Small intestine (tissue), 7 donors: ENCODE data around the gene TEX261. TPM values are rescaled to one million over a fixed set of nuclear protein-coding genes. Genes with fewer than 3 reads are reported as not detected.
A peak's percentile ranks its signal among the peaks of the same experiment; 100 is the strongest.

ENCODE experiments used
- DNase-seq, 2 donors: peaks; one replicate each; pipeline versions ENCODE4 v3.0.0 to v3.0.0-alpha.2; 2013
- FAIRE-seq: peaks from 2 replicates; lab custom pipeline; 2012; peaks lifted over from hg19 to GRCh38; lab: Jason Lieb, UNC
- H3K27ac ChIP-seq, 3 donors: one replicate each; pipeline ENCODE4 v1.5.1; 2013; ENCODE audit warnings: low read length in 2 of 3, mild to moderate bottlenecking in 2 of 3, control low read depth in 1 of 3, inconsistent platforms in 1 of 3, low read depth in 1 of 3, moderate library complexity in 1 of 3
- H3K27me3 ChIP-seq, 3 donors: one replicate each; pipeline ENCODE4 v1.6.1; 2013; ENCODE audit warnings: low read length in 3 of 3, inconsistent platforms in 1 of 3; ENCODE audit not compliant: control insufficient read depth in 3 of 3, insufficient read depth in 3 of 3
- H3K36me3 ChIP-seq, 3 donors: one replicate each; pipeline ENCODE4 v1.6.1; 2013; ENCODE audit warnings: low read length in 3 of 3, inconsistent platforms in 1 of 3, low read depth in 1 of 3, mild to moderate bottlenecking in 1 of 3, moderate library complexity in 1 of 3; ENCODE audit not compliant: control insufficient read depth in 3 of 3, insufficient read depth in 2 of 3
- H3K4me1 ChIP-seq, 3 donors: one replicate each; pipeline ENCODE4 v1.6.1; 2013; ENCODE audit warnings: low read length in 2 of 3, inconsistent platforms in 1 of 3, low read depth in 1 of 3, mild to moderate bottlenecking in 1 of 3, moderate library complexity in 1 of 3; ENCODE audit not compliant: control insufficient read depth in 3 of 3, insufficient read depth in 2 of 3
- H3K4me3 ChIP-seq, 3 donors: one replicate each; pipeline ENCODE4 v1.5.1; 2013; ENCODE audit warnings: low read length in 3 of 3, control low read depth in 1 of 3, inconsistent platforms in 1 of 3, low read depth in 1 of 3, mild to moderate bottlenecking in 1 of 3, moderate library complexity in 1 of 3
- H3K9me3 ChIP-seq, 2 donors: one replicate each; pipeline ENCODE4 v1.6.1; 2013; ENCODE audit warnings: low read depth in 1 of 2, low read length in 1 of 2; ENCODE audit not compliant: control insufficient read depth in 2 of 2, insufficient read depth in 1 of 2
- WGBS, 3 donors: extraction: QIAGEN DNeasy Blood & Tissue Kit; methylation state at CpG; one replicate each; pipeline ENCODE4 v1.1.7; 2013; 5-methylcytosine and 5-hydroxymethylcytosine counted together
- polyA plus RNA-seq, 4 donors: library from polyadenylated mRNA; stranded (reverse) in 3 of 4; unstranded in 1 of 4; fragments of 200-250 nt in 3 of 4; fragments of 120-200 nt in 1 of 4; gene quantifications; one replicate each; pipeline versions ENCODE4 v1.2.1 to v1.2.3, GENCODE V29; 2013
- donor health status: healthy with polysubstance abuse.
- donor health status: control.
- donor health status: control.
- donor health status: Bipolar disorder and iron deficiency.
- donor health status: healthy.

Gene TEX261
- polyA plus RNA-seq, 4 donors: 9.8 to 49.8 (median 29.0) TPM

GRCh38 chr2:70994009-70994698 lies 519 bp downstream of the TEX261 start:
- WGBS, 3 donors: 0 to 1% (median 1%) methylated on average over 21 to 49 of the region's 49 CpGs
- Histone ChIP-seq H3K4me1 (peaks cover 0 to 15% (median 12%) of the 10 kb centered on the region in 3 donors), H3K27ac (peak overlapping the region in 2 of 3 donors; percentile 53 to 85), H3K4me3 (peak overlapping the region; percentile 56 to 95 (median 74)), H3K36me3 (peaks cover 0 to 23% (median 3%) of the 10 kb centered on the region in 3 donors), H3K9me3 (no peaks in the 10 kb centered on the region), H3K27me3 (no peaks in the 10 kb centered on the region)
- DNase-seq (peak; percentile 28 to 53), FAIRE-seq (no peak)

GRCh38 chr2:70992945-70993853 lies 1.5 kb downstream of the TEX261 start:
- Histone ChIP-seq H3K27me3 (no peaks in the 10 kb centered on the region), H3K9me3 (no peaks in the 10 kb centered on the region), H3K36me3 (peaks cover 3 to 32% (median 6%) of the 10 kb centered on the region in 3 donors), H3K27ac (no peak overlapping the region), H3K4me1 (peaks cover 0 to 15% (median 12%) of the 10 kb centered on the region in 3 donors), H3K4me3 (peak overlapping the region in 2 of 3 donors; percentile 56 to 74)
- no peak for FAIRE-seq
- DNase-seq: no peak
- WGBS, 3 donors: 85 to 89% (median 87%) methylated on average over 12 of the region's 12 CpGs

GRCh38 chr2:70991742-70992141 lies 2.9 kb downstream of the TEX261 start:
- peaks cover 0 to 15% (median 12%) of the 10 kb centered on the region in 3 donors for H3K4me1 ChIP-seq
- H3K27ac ChIP-seq: no peak overlapping the region
- no peaks in the 10 kb centered on the region for H3K9me3 ChIP-seq
- WGBS, 3 donors: 83 to 91% (median 90%) methylated on average over 9 of the region's 9 CpGs
- H3K4me3 ChIP-seq: no peak overlapping the region
- DNase-seq (no peak), FAIRE-seq (no peak)
- peaks cover 6 to 43% (median 6%) of the 10 kb centered on the region in 3 donors for H3K36me3 ChIP-seq
- no peaks in the 10 kb centered on the region for H3K27me3 ChIP-seq

GRCh38 chr2:70991142-70991541 lies 3.5 kb downstream of the TEX261 start:
- Histone ChIP-seq H3K4me3 (no peak overlapping the region), H3K36me3 (peaks cover 6 to 47% (median 9%) of the 10 kb centered on the region in 3 donors), H3K27ac (no peak overlapping the region), H3K27me3 (no peaks in the 10 kb centered on the region), H3K4me1 (peaks cover 0 to 15% (median 12%) of the 10 kb centered on the region in 3 donors), H3K9me3 (no peaks in the 10 kb centered on the region)
- WGBS, 3 donors: 83 to 95% (median 92%) methylated on average over 5 of the region's 5 CpGs
- FAIRE-seq: no peak
- DNase-seq: no peak

- 71 to 82% (median 79%) methylated on average over 5 of the region's 5 CpGs for WGBS, 3 donors
- Histone ChIP-seq H3K36me3 (peaks cover 6 to 55% (median 9%) of the 10 kb centered on the region in 3 donors), H3K27me3 (no peaks in the 10 kb centered on the region), H3K4me3 (no peak overlapping the region), H3K4me1 (peaks cover 0 to 13% (median 12%) of the 10 kb centered on the region in 3 donors), H3K9me3 (no peaks in the 10 kb centered on the region), H3K27ac (no peak overlapping the region)
- FAIRE-seq: no peak
- no peak for DNase-seq
These were observed 4.5 kb downstream of the TEX261 start for GRCh38 chr2:70990216-70990615.

GRCh38 chr2:70988726-70989648 lies 5.7 kb downstream of the TEX261 start:
- no peak for DNase-seq
- peaks cover 6 to 61% (median 9%) of the 10 kb centered on the region in 3 donors for H3K36me3 ChIP-seq
- H3K9me3 ChIP-seq: no peaks in the 10 kb centered on the region
- no peak for FAIRE-seq
- H3K27ac ChIP-seq: no peak overlapping the region
- H3K4me3 ChIP-seq: no peak overlapping the region
- H3K27me3 ChIP-seq: no peaks in the 10 kb centered on the region
- H3K4me1 ChIP-seq: peaks cover 0 to 12% (median 12%) of the 10 kb centered on the region in 3 donors
- WGBS, 3 donors: 89 to 92% (median 90%) methylated on average over 16 of the region's 16 CpGs

GRCh38 chr2:70988151-70988550 lies 6.5 kb downstream of the TEX261 start:
- no peaks in the 10 kb centered on the region for H3K9me3 ChIP-seq
- no peak overlapping the region for H3K27ac ChIP-seq
- WGBS, 3 donors: 64 to 73% (median 67%) methylated on average over 4 of the region's 4 CpGs
- DNase-seq (no peak), FAIRE-seq (no peak)
- peaks cover 6 to 58% (median 9%) of the 10 kb centered on the region in 3 donors for H3K36me3 ChIP-seq
- no peak overlapping the region for H3K4me3 ChIP-seq
- peaks cover 0 to 4% (median 4%) of the 10 kb centered on the region in 3 donors for H3K4me1 ChIP-seq
- no peaks in the 10 kb centered on the region for H3K27me3 ChIP-seq
